Stimulated activated CD8-positive, alpha-beta memory T cell treated with anti-CD3 and anti-CD28 coated beads, Interleukin-15, amount 100 ng/mL, for 48 hours (primary cell): ENCODE data around the gene CDKL4.
"Not testable (repeated sequence)": the region's sequence is repeated elsewhere in the genome, so short reads cannot be mapped to it uniquely, and the experiment has no call there.

Experiments
- DNase-seq, 2 donors: peaks; one replicate each; pipeline ENCODE4 v3.0.0-alpha.2; 2020; ENCODE audit warnings: low read depth in 2 of 2

The CDKL4 gene

DNA sequence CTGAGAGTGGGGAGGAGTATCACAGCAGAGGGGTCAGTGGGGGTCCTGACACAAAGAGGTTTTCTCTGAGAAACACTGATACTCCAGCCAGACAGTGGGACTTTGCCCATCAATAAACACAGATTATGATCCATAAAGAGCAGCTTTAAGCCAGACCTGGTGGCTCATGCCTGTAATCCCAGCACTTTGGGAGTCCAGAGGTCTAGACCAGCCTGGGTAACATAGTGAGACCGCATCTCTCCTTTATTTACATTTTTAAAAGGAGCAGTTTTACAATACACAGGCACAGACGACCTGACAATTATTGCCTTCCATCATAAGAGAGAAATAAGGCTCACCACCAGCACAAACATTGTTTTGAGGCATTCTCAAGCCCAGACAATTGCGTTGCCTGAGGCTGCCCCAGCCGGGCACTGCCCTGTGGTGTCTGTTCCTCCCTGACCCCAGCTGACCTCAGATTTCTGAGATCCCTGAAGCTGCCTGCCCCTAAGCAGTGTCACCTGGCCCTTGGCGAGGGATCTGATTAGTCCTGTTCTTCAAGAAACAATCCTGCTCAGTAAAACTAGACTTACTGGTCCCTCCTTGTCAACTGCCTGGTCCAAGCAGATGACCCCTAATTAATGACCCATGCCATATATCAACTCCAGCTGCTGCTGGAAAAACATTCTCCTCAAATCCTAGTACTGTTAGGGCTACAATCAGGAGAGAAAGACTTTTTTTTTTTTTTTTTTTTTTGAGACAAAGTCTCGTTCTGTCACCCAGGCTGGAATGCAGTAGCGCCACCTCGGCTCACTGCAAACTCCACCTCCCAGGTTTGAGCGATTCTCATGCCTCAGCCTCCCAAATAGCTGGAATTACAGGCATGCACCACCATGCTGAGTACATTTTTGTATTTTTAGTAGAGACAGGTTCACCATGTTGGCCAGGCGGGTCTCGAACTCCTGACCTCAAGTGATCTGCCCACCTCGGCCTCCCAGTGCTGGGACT lies 63.5 kb downstream of the CDKL4 start:
- DNase-seq, result no peak

DNA sequence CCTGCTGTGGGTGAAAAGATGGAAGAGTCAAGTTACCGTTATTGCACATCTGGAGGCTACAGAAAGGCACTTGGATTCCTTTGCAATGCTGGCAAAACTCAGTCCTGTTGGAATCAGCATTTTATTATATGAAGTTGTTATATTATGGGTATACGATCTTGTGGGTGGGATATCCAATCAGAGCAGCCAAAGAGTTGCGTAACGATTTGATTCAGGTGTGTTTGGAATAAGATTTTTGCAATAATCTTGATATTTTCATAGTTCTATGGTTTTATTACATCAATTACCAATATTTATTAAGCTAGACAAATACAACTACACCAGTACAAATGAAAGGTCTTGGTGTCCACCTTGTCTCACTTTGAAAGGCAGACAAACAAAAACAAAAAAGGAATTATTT lies 65.0 kb downstream of the CDKL4 start:
- no peak for DNase-seq

DNA sequence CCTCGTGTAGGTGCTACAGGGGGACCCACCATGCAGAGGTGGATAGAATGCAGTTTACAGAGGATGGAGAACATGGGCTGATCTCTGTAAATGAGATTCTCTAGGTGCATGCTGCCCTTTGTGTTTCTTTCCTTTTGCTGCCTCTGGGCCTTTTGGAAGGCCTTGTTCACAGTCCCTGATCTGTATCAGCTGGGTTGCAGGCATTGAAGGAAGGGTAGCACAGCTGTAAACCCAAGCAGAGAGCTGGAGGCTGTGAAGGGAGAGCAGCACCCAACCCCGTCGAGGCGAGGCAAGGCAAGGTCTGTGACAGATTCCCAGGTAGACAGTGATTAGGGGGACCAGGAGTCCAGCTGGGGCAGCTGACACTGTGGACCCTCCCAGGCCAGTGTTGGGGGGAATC lies 66.8 kb downstream of the CDKL4 start:
- DNase-seq, result no peak

DNA sequence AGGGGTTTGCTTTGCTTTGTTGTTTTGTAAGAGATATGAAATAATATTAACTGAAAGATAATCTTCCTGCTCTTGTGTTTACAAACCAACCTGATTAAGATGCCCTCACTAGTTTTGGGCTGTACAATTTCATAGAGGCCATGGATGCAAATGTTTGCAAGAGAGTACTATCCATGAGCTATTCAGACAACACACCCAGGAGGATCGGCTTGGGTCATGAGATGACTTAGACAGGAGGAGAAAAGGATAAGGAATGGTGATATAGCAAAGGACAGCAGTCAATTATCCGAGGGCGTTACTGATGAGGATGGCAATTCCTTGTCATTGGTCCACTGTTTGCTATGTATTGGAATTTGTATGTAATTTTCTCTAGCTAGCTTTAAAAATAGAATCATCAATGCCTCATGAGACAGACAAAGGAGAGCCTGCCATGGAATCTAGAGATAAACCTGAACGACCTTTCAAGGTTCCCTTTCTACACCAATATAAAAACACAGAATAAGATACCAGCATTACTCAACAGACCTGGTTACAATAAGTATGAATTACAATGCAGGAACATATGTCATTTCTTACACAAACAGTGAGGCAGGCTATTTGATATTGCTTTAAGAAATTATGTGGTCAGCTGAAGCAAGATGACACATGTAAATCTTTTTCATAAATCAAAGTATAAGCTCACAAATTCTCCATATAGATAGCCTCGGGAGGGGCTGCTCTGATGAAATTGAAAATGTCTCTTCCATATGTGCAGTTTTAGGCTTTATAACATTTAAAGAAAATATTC lies 68.6 kb downstream of the CDKL4 start:
- no peak for DNase-seq

DNA sequence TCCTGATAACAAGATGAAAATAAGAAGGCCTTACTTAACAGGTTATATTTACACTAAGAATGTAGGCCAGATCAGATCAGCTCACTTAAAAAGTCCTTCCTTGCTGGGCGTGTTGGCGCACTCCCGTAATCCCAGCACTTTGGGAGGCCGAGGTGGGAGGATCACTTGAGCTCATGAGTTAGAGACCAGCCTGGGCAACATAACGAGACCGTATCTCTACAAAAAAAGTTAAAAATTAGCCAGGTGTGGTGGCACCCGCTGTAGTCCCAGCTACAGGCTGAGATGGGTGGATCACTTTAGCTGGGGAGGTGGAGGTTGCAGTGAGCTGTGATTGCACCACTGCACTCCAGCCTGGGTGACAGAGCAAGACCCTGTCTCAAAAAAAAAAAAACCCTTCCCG lies 69.7 kb downstream of the CDKL4 start:
- no peak for DNase-seq

DNA sequence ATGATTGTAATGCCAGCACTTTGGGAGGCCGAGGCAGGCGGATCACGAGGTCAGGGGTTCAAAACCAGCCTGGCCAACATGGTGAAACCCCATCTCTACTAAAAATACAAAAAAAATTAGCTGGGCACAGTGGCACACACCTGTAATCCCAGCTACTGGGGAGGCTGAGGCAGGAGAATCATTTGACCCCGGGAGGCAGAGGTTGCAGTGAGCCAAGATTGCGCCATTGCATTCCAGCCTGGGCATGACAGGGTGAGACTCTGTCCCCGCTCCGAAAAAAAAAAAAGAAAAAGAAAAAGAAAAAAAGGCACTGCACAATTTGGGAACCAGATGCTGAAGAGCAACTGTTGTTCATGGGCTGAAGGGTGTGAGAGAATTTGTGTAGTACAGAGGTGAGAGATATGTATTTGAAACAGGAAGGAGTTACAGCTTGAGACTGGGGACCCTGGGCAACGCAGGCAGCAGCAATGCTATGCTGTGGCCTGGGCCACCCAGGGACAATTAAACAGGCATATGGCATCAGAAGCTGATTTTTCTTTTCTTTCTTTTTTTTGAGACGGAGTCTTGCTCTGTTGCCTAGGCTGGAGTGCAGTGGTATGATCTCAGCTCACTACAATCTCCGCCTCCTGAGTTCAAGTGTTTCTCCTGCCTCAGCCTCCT lies 71.6 kb downstream of the CDKL4 start:
- not testable (repeated sequence) for DNase-seq

DNA sequence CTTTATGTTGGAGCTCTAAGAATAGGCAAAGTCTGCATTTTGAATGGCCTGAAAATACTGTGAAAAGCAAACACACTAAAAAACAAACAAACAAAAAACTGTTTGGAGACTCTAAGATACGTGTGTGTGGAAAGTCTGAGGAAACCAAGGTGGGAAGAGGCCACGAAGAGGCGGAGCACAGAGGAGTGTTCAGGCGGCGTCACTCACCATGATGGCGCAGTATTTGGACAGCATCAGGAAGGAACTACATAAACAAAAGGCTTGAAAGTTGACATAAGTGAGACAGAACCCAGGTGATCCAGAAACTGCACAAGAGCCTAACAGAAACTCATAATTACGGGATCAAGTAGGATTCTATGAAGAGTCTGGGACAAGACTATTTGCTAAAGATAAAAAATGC lies 72.1 kb downstream of the CDKL4 start:
- no peak for DNase-seq

DNA sequence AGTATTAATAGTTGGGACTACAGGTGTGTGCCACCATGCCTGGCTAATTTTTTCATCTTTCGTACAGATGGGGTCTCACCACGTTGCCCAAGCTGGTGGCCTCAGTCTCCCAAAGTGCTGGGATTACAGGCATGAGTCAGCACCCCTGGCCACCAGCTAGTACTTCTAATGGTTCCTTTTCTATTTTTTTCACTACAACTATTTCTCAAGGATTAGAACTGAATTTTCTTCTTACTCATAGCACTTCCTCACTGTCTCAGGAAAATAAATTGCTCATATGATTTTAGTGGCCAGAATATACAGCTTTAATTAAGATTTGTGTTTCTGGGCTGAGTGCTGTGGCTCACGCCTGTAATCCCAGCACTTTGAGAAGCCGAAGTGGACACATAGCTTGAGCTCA lies 79.7 kb downstream of the CDKL4 start:
- DNase-seq, result no peak

DNA sequence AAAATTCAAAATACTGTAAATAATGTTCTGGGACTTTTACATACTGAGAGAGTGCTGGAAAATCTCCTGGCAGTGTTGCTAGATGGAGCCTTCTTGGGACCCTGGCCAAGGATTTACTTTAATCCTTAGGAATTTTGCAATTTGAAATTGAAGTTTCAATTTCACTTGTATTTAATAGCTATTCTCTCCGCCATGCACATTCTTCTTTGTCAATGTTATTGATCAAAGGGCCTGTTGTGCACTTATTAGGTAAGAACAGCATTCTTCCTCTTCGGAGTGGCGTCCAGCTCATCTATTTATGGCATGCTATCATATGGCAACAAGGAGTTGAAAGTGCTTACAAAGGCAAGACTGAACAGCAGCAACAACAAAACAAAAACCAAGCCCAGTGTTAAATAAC lies 82.8 kb downstream of the CDKL4 start:
- DNase-seq, result no peak

DNA sequence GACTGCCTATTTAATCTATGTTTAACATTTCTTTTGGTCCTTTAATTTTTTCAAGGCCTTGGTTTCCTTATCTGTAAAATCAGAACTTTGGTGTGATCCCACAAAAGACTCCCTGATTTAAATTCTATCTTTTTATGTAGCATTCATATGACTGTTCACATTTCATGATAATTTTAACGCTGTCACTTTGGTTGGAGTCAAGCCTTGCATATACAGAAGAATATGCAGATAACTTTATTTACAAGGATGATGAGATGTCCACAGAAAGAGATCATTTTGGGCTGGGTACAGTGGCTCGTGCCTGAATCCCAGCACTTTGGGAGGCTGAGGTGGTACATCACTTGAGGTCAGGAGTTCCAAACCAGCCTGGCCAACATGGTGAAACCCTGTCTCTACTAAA lies 84.5 kb downstream of the CDKL4 start:
- no peak for DNase-seq

DNA sequence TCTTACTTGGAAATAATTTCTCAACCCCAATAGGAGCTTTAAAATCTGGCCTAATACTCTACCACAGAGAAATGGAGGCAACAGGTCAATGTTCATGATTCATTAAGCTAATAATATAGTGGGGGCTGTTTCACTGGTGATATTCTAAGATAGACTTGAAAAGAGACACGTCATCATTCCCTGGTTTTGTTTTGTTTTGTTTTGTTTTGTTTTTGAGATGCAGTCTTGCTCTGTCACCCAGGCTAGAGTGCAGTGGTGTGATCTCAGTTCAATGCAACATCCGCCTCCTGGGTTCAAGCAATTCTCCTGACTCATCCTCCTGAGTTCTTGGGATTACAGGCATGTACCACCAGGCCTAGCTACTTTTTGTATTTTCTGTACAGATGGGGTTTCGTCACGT lies 85.4 kb downstream of the CDKL4 start:
- DNase-seq, result no peak

DNA sequence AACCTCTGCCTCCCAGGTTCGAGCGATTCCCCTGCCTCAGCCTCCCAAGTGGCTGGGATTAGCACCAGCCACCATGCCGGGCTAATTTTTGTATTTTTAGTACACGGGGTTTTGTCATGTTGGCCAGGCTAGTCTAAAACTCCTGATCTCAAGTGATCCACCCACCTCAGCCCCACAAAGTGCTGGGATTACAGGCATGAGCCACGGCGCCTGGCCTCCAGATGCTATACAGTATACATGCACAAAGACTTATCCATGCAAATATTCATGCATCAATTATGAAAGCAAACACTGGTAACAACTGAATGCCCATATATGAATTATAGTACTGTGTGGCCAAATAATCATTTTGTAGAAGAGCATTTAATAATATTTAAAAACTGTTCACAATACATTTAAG lies 86.9 kb downstream of the CDKL4 start:
- no peak for DNase-seq

DNA sequence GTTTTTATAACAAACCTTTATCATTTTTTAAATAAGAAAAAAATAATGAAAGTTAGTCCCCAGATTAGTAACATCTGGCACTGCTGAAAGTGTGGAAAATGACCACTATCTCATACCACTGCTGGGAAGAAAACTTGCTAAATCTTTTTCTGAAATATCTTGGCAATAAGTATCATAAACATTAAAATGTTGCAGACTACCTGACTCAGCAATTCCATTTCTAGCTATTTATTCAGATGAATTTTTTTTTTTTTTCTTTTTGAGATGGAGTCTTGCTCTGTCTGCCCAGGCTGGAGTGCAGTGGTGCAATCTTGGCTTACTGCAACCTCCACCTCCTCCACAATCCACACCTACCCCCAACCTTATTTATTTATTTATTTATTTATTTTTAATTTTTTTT lies 87.7 kb downstream of the CDKL4 start:
- no peak for DNase-seq

DNA sequence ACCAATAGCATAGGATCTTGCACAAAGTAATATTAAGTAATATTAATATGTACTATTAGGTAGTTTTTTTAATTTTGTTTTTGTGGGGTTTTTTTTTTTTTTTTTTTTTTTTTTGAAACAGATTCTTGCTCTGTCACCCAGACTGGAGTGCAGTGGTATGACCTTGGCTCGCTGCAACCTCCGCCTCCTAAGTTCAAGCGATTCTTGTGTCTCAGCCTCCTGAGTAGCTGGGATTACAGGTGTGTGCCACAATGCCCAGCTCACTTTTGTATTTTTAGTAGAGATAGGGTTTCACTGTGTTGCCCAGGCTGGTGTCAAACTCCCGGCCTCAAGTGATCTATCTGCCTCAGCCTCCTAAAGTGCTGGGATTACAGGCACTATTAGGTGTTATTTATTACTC lies 88.2 kb downstream of the CDKL4 start:
- not testable (repeated sequence) for DNase-seq

DNA sequence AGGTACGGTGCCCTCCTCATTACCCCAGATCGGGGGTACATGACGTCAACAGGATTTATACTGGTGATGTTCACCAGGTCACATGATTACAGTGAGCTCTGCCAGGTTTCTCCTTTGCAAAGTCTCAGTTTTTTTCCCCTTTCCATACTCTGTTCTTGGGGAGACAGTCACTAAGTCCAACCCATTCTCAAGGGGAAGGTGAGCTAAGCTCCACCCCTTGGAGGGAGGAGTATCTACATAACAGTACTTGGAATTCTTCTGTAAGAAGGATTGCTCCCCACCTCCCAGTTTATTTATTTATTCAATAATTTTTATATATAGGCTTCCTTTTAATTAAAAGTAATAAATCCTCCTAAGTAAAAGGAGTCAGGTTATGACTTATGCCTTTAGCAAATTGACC lies 88.8 kb downstream of the CDKL4 start:
- no peak for DNase-seq

DNA sequence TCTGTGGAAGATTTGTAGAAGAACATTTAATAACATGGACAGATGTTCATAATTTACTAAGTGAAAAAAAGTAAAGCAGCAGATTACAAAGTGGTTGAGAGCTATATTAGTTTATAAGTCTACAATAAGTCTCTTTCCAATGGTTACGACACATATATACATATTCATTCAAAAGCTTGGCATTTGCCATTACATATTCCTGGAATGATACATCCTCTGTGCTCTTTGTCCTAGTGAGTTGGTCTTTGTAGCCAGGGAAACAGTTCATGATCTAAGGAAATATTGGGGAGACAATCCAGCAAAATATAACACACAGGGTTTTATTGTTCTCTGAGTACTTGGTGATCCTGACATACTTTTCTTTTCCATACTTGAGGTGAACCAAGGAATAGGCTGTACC lies 90.5 kb downstream of the CDKL4 start:
- no peak for DNase-seq

DNA sequence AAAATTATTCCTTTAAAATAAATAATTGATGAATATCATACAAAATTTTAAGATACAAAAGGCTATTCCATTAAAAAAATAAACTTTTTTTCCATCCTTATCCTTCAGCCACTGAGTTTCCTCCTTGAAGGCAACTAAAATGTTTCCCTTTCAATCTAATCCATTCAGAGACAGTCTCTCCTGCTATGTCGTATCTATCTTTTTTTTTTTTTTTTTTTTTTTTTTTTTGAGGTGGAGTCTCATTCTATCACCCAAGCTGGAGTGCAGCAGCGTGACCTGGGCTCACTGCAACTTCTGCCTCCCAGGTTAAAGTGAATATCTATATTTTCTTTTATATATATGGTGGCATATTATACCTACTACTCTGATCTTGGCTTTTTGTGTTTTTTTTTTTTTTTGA lies 91.3 kb downstream of the CDKL4 start:
- DNase-seq, result no peak

DNA sequence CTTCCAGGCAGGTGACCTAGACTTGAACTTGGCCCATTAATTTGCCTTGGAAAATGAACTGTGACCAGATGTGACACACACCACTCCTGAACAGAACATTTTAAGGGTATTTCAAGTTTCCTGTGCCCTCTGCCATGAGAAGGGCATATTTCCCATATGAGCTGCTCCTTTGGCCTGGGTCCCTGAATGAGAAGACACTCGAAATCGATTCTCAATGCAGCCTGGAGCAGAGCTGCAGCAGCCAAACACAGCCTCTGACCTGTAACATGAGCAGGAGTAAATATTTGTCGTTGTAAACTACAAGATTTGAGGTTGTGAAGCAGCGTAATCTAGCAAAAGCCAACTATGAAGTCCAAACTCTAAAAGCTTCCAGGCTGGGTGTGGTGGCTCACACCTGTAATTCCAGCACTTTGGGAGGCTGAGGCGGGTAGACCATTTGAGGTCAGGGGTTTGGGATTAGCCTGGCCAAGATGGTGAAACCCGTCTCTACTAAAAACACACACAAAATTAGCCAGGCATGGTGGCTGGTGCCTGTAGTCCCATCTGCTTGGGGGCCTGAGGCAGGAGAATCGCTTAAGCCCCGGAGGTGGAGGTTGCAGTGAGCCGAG lies 92.8 kb downstream of the CDKL4 start:
- no peak for DNase-seq

DNA sequence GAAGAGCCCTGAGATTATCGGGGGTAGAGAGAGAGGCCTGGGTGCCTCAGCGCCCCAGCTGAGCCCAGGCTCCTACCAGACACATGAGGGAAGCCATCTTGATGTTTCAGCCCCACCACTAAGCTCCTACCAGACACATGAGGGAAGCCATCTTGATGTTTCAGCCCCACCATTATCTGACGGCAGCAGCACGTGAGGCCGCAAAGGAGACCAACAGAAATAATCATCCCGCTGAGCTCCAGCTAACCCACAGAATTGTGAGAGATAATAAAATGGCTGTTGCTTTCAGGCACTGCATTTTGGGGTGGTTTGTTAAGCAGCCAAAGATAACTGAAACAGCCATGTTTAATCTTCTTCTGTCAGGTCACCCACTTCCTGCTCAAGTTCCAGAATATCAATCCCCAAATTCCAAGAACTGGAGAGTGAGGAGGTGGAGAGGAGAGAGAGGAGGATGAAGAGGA lies 93.6 kb downstream of the CDKL4 start:
- no peak for DNase-seq

DNA sequence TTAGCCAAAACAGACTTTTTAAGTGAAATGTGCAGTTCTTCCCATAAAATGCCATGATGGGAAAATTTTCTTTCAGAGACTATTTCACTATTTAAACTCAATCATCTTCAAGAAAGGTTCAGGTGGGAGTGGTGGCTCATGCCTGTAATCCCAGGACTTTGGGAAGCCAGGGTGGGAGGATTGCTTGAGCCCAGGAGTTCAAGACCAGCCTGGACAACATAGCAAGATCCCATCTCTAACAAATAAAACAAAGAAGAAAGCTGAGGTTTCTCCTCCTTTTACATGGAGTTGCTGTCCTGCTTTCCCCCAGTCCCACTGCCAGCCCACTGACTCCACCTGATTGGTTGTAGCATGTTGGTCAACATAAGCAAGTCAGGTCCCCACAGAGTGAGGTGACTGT lies 97.1 kb downstream of the CDKL4 start:
- DNase-seq, result no peak

DNA sequence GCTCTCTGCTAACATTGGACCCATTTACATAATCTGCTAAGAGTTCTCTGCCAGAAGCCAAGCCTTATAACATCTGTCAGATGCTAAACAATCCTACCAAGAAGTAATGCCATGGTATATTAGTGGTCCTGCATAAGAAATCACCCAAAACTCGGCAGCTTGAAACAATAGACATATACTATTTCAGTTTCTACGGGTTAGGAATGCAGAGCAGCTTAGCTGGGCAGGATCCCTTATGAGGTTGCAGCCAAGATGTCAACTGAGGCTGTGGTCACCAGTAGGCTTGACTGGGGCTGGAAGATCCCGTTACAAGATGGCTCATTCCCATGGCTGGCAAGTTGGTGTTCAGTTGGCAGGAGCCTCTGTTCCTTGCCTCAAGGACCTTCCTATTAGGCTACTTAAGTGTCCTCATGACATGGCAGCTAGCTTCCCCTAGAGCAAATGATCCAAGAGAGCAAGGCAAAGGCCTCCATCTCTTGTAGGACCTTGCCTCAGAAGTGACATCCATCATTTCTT lies 97.8 kb downstream of the CDKL4 start:
- DNase-seq, result no peak

DNA sequence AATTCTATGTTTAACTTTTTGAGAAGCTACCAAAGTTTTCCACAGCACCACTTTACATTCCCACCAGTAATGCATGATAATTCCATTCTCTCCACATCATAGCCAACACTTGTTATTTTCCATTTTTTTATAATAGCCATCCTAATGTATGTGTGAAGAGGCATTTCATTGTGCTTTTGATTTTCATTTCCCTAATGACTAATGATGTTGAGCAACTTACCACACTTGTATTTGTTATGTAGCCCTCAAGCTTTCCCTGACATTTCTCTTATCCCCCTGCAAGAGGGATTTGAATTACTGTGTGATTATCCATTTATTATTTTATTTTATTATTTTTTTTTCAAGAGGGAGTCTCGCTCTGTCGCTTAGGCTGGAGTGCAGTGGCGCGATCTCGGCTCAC lies 99.4 kb downstream of the CDKL4 start:
- DNase-seq, result no peak
